ENCODE results near the gene CLIC6. TPM values are rescaled to one million over a fixed set of nuclear protein-coding genes. Genes with fewer than 3 reads are reported as not detected.
"Not testable (repeated sequence)": the region's sequence is repeated elsewhere in the genome, so short reads cannot be mapped to it uniquely, and the experiment has no call there.

CLIC6 gene
- total RNA-seq, 1 experiment from 2014 or later, result 0.24 TPM

- CTCF ChIA-PET, result no interaction called here
- no peak overlapping the region for H3K27ac Mint-ChIP-seq (ENCODE audit: unreplicated experiment)
- intact Hi-C loops (cut with micrococcal nuclease; ENCODE audit: unreplicated experiment), result no loop called here
- TF ChIP-seq, protein P1, sequence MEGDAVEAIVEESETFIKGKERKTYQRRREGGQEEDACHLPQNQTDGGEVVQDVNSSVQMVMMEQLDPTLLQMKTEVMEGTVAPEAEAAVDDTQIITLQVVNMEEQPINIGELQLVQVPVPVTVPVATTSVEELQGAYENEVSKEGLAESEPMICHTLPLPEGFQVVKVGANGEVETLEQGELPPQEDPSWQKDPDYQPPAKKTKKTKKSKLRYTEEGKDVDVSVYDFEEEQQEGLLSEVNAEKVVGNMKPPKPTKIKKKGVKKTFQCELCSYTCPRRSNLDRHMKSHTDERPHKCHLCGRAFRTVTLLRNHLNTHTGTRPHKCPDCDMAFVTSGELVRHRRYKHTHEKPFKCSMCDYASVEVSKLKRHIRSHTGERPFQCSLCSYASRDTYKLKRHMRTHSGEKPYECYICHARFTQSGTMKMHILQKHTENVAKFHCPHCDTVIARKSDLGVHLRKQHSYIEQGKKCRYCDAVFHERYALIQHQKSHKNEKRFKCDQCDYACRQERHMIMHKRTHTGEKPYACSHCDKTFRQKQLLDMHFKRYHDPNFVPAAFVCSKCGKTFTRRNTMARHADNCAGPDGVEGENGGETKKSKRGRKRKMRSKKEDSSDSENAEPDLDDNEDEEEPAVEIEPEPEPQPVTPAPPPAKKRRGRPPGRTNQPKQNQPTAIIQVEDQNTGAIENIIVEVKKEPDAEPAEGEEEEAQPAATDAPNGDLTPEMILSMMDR (IDR thresholded peaks at IDR 0.05; ENCODE audit: unreplicated experiment), result no peak
- DNase-seq, result no peak
- H3K27me3 Mint-ChIP-seq (ENCODE audit: unreplicated experiment), result peaks cover 27% of the 10 kb centered on the region
- no peaks in the 10 kb centered on the region for H3K9me3 Mint-ChIP-seq (ENCODE audit: low read depth, unreplicated experiment)
- H3K4me3 Mint-ChIP-seq (ENCODE audit: low read depth, unreplicated experiment), result no peak overlapping the region
- no TSS peak for BruUV-seq (replicated peaks)
- no peaks in the 10 kb centered on the region for H3K4me1 Mint-ChIP-seq (ENCODE audit: low read depth, unreplicated experiment)
- H3K36me3 Mint-ChIP-seq (ENCODE audit: insufficient read depth, unreplicated experiment), result no peaks in the 10 kb centered on the region
These were observed 47.3 kb downstream of the CLIC6 start for GRCh38 chr21:34715985-34716596.

- BruUV-seq (replicated peaks); DNase-seq; intact Hi-C loops (cut with micrococcal nuclease; ENCODE audit: unreplicated experiment); CTCF ChIA-PET; H3K9me3 Mint-ChIP-seq (ENCODE audit: low read depth, unreplicated experiment); H3K4me3 Mint-ChIP-seq (ENCODE audit: low read depth, unreplicated experiment); H3K4me1 Mint-ChIP-seq (ENCODE audit: low read depth, unreplicated experiment); H3K36me3 Mint-ChIP-seq (ENCODE audit: insufficient read depth, unreplicated experiment); H3K27ac Mint-ChIP-seq (ENCODE audit: unreplicated experiment): not testable (repeated sequence)
- H3K27me3 Mint-ChIP-seq (ENCODE audit: unreplicated experiment), result peaks cover 27% of the 10 kb centered on the region
These were observed 49.7 kb downstream of the CLIC6 start for GRCh38 chr21:34718529-34718928.

DNA sequence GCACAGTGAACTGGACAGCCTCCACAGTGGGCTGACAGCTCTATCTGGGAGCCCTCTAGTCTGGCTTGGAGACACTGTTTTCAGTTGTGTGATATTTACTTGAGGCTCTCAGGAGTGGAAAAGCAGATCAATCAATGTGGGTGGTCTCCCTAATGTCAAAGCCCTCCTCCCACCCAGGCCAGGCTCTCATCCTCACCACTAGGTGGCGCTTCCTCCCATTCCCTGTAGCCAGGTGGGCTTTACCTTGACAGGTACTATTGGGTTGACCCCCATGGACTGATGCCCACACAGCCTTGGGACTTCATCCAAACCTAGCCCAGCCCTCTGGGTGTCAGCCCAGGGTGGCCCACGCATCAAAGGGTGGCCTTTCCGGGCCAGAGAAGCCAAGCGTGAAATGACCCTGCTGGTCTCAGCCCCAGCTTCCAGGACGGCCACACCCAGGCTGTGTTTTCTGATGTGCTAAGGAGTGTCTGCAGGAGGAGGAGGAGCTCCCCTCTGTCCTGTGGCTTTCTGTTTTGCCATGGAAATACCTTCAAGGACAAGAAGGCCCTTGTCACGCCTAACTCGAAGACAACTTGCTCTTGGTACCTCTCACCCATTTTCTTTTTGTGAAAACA is 54.0 kb downstream of the CLIC6 start:
- H3K27me3 Mint-ChIP-seq (ENCODE audit: unreplicated experiment), result no peaks in the 10 kb centered on the region
- intact Hi-C loops (cut with micrococcal nuclease; ENCODE audit: unreplicated experiment), result no loop called here

DNA sequence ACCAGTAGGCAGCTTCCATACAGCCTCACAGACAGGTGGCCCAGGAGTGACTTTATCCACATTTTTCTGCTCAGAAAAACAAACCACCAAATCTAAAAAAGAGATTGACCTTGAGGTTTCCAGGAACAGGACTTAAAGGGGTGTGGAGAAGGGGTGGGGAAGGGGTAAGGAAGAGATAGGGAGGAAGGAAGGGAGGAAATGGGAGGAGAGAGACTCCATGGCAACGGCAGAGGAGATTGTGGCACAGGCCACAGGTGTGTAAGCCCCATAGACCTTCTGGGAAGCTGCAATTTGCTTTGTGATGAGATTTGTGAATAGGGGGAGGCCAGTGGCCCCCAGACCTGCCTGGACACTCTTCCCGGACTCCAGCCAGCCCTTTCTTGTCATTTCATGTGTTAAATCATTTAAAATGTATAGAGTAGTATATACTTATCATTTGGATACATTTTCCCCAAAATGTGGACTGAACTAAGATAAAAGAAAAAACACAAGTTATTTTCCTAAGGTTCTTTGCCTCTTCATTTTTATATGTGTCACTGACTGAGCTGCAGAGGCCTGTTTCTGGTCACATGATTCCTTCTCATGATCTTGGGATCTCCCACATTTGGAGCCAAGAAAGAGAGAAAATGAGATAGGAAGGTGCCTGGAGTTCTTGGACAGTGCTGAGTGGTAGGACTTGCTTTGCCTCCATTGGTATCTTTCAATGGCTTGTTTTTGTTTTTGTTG is 55.5 kb downstream of the CLIC6 start:
- H3K4me3 Mint-ChIP-seq (ENCODE audit: low read depth, unreplicated experiment), result no peak overlapping the region
- H3K27me3 Mint-ChIP-seq (ENCODE audit: unreplicated experiment), result no peaks in the 10 kb centered on the region
- no peak overlapping the region for H3K27ac Mint-ChIP-seq (ENCODE audit: unreplicated experiment)
- intact Hi-C loops (cut with micrococcal nuclease; ENCODE audit: unreplicated experiment), result no loop called here
- no peak for DNase-seq
- CTCF ChIA-PET, result no interaction called here
- TF ChIP-seq, protein P1 (IDR thresholded peaks at IDR 0.05; ENCODE audit: unreplicated experiment), result no peak
- no peaks in the 10 kb centered on the region for H3K36me3 Mint-ChIP-seq (ENCODE audit: insufficient read depth, unreplicated experiment)
- no TSS peak for BruUV-seq (replicated peaks)
- H3K9me3 Mint-ChIP-seq (ENCODE audit: low read depth, unreplicated experiment), result no peaks in the 10 kb centered on the region
- H3K4me1 Mint-ChIP-seq (ENCODE audit: low read depth, unreplicated experiment), result no peaks in the 10 kb centered on the region

More for the DNA sequence above, 54.0 kb downstream of the CLIC6 start:
- Mint-ChIP-seq H3K4me1 (ENCODE audit: low read depth, unreplicated experiment) (no peaks in the 10 kb centered on the region), H3K27ac (ENCODE audit: unreplicated experiment) (no peak overlapping the region), H3K36me3 (ENCODE audit: insufficient read depth, unreplicated experiment) (no peaks in the 10 kb centered on the region), H3K9me3 (ENCODE audit: low read depth, unreplicated experiment) (no peaks in the 10 kb centered on the region), H3K4me3 (ENCODE audit: low read depth, unreplicated experiment) (no peak overlapping the region)
- peak; percentile 17 for DNase-seq
- CTCF ChIA-PET, result no interaction called here
- TF ChIP-seq, protein P1 (IDR thresholded peaks at IDR 0.05; ENCODE audit: unreplicated experiment), result peak; percentile 57
- BruUV-seq (replicated peaks), result no TSS peak

- Mint-ChIP-seq H3K4me3 (ENCODE audit: low read depth, unreplicated experiment) (no peak overlapping the region), H3K4me1 (ENCODE audit: low read depth, unreplicated experiment) (no peaks in the 10 kb centered on the region), H3K27ac (ENCODE audit: unreplicated experiment) (no peak overlapping the region), H3K27me3 (ENCODE audit: unreplicated experiment) (no peaks in the 10 kb centered on the region), H3K9me3 (ENCODE audit: low read depth, unreplicated experiment) (no peaks in the 10 kb centered on the region), H3K36me3 (ENCODE audit: insufficient read depth, unreplicated experiment) (no peaks in the 10 kb centered on the region)
- intact Hi-C loops (cut with micrococcal nuclease; ENCODE audit: unreplicated experiment), result no loop called here
- DNase-seq, result no peak
- CTCF ChIA-PET, result no interaction called here
- BruUV-seq (replicated peaks), result no TSS peak
- TF ChIP-seq, protein P1 (IDR thresholded peaks at IDR 0.05; ENCODE audit: unreplicated experiment), result no peak
These were observed 56.0 kb downstream of the CLIC6 start for GRCh38 chr21:34724857-34725195.

Measured in Calu3 (cell line).